Esophagus squamous epithelium (tissue), 5 donors: Measurements from ENCODE around the gene STATH. TPM values are rescaled to one million over a fixed set of nuclear protein-coding genes. Genes with fewer than 3 reads are reported as not detected.
"Not testable (repeated sequence)": the region's sequence is repeated elsewhere in the genome, so short reads cannot be mapped to it uniquely, and the experiment has no call there.

Experiments used
- DNase-seq: peaks from one replicate; lab custom pipeline; 2025; lab: John Stamatoyannopoulos, UW
- H3K27ac ChIP-seq, 4 donors: fragments of 200-600 bp; sonication (generic); one replicate each; pipeline ENCODE4 v1.5.1; 2016 to 2019; ENCODE audit warnings: mild to moderate bottlenecking in 1 of 4
- H3K27me3 ChIP-seq, 4 donors: fragments of 200-600 bp; sonication (generic); 1 replicate in 3 of 4; 2 replicates in 1 of 4; pipeline versions ENCODE4 v1.5.1 to v1.6.0; 2017 to 2021; ENCODE audit warnings: antibody characterized with exemption in 1 of 4
- H3K36me3 ChIP-seq, 3 donors: fragments of 200-600 bp; sonication (generic); one replicate each; pipeline ENCODE4 v1.5.1; 2016 to 2019
- H3K4me1 ChIP-seq, 3 donors: fragments of 200-600 bp; sonication (generic); one replicate each; pipeline ENCODE4 v1.5.1; 2017 to 2019
- H3K4me3 ChIP-seq, 4 donors: fragments of 200-600 bp; sonication (generic); 1 replicate in 3 of 4; 2 replicates in 1 of 4; pipeline ENCODE4 v1.5.1; 2016 to 2019; ENCODE audit warnings: mild to moderate bottlenecking in 2 of 4, moderate library complexity in 1 of 4
- H3K9me3 ChIP-seq, 3 donors: fragments of 200-600 bp; sonication (generic); one replicate each; pipeline ENCODE4 v1.5.1; 2016 to 2019
- CTCF ChIP-seq, 6 experiments: fragments of 450-650 bp in 4 of 6; fragments of 200-600 bp in 2 of 6; sonication (generic) in 2 of 6; IDR thresholded peaks; one replicate each; pipeline ENCODE4 v1.5.1; 2016 to 2019; ENCODE audit warnings: antibody characterized with exemption in 6 of 6, mild to moderate bottlenecking in 4 of 6, moderate library complexity in 4 of 6
- POLR2A ChIP-seq, 4 donors: fragments of 450-650 bp; IDR thresholded peaks; one replicate each; pipeline ENCODE4 v1.6.1; 2017; ENCODE audit warnings: antibody characterized with exemption in 4 of 4, mild to moderate bottlenecking in 4 of 4, moderate library complexity in 3 of 4
- WGBS, 2 donors: methylation state at CpG; one replicate each; pipeline ENCODE4 v1.1.5; 2018; 5-methylcytosine and 5-hydroxymethylcytosine counted together
- intact Hi-C: fragments of 100-400 bp; cut with DNase I; formaldehyde crosslinking; loops from one replicate; pipeline ENCODE4 v1.15.0; 2022
- total RNA-seq, 4 donors: library from RNA; depleted of rRNA; stranded (reverse); fragments of >200 nt; gene quantifications; one replicate each; pipeline ENCODE4 v1.1.0, GENCODE V29; 2016
- donor health status: DM: yes; HTN: yes; CAD: no.

The STATH gene
- total RNA-seq, 4 donors from 2014 or later: not detected

GRCh38 chr4:70023218-70023617, 27.5 kb downstream of the STATH start:
- TF ChIP-seq CTCF (IDR thresholded peaks at IDR 0.05) (no peak), POLR2A (IDR thresholded peaks at IDR 0.05) (no peak)
- Histone ChIP-seq H3K9me3 (no peaks in the 10 kb centered on the region), H3K4me1 (no peaks in the 10 kb centered on the region), H3K36me3 (no peaks in the 10 kb centered on the region), H3K27me3 (no peaks in the 10 kb centered on the region), H3K27ac (no peak overlapping the region), H3K4me3 (no peak overlapping the region)
- intact Hi-C loops: no loop called here
- 65 to 76% methylated on average over 2 of the region's 2 CpGs for WGBS, 2 donors
- no peak for DNase-seq

GRCh38 chr4:70027011-70027410, 31.2 kb downstream of the STATH start:
- intact Hi-C loops: no loop called here
- Histone ChIP-seq H3K27me3 (no peaks in the 10 kb centered on the region), H3K36me3 (no peaks in the 10 kb centered on the region), H3K4me1 (no peaks in the 10 kb centered on the region), H3K27ac (no peak overlapping the region), H3K4me3 (no peak overlapping the region), H3K9me3 (no peaks in the 10 kb centered on the region)
- no peak for DNase-seq
- 78 to 79% methylated on average over 5 of the region's 5 CpGs for WGBS, 2 donors
- no peak for TF ChIP-seq CTCF (IDR thresholded peaks at IDR 0.05)
- no peak for TF ChIP-seq POLR2A (IDR thresholded peaks at IDR 0.05)

- H3K27me3 ChIP-seq, H3K36me3 ChIP-seq, H3K4me3 ChIP-seq, H3K9me3 ChIP-seq, intact Hi-C loops, DNase-seq, H3K4me1 ChIP-seq, H3K27ac ChIP-seq: not testable (repeated sequence)
- WGBS, 2 donors: 76 to 78% methylated on average over 7 of the region's 7 CpGs
Measured at GRCh38 chr4:70028159-70028558, 32.4 kb downstream of the STATH start, which contains the start of gene HTN3. HTN3 (plus strand) TSS chr4:70028459; CDS start chr4:70030741, 2,282 bp downstream.

GRCh38 chr4:70037559-70037958, 41.8 kb downstream of the STATH start:
- H3K4me3 ChIP-seq, DNase-seq, H3K27me3 ChIP-seq, H3K9me3 ChIP-seq, H3K27ac ChIP-seq, H3K4me1 ChIP-seq, intact Hi-C loops, H3K36me3 ChIP-seq: not testable (repeated sequence)
- WGBS, 2 donors: no CpG with 5 or more reads among the region's 18 CpGs

GRCh38 chr4:70039928-70040327, 44.2 kb downstream of the STATH start:
- H3K9me3 ChIP-seq, H3K4me1 ChIP-seq, H3K27ac ChIP-seq, DNase-seq, H3K27me3 ChIP-seq, intact Hi-C loops, H3K4me3 ChIP-seq, H3K36me3 ChIP-seq: not testable (repeated sequence)

GRCh38 chr4:70041652-70042286, 46.0 kb downstream of the STATH start:
- 73 to 89% methylated on average over 6 of the region's 7 CpGs for WGBS, 2 donors
- intact Hi-C loops: no loop called here
- H3K9me3 ChIP-seq: no peaks in the 10 kb centered on the region
- H3K4me1 ChIP-seq: no peaks in the 10 kb centered on the region
- H3K4me3 ChIP-seq: no peak overlapping the region
- no peak for DNase-seq
- no peaks in the 10 kb centered on the region for H3K27me3 ChIP-seq
- TF ChIP-seq POLR2A (IDR thresholded peaks at IDR 0.05) (no peak), CTCF (IDR thresholded peaks at IDR 0.05) (no peak)
- no peaks in the 10 kb centered on the region for H3K36me3 ChIP-seq
- no peak overlapping the region for H3K27ac ChIP-seq

- H3K4me1 ChIP-seq, H3K36me3 ChIP-seq, H3K9me3 ChIP-seq, H3K27me3 ChIP-seq, intact Hi-C loops, H3K4me3 ChIP-seq, H3K27ac ChIP-seq, DNase-seq: not testable (repeated sequence)
- WGBS, 2 donors: 55 to 66% methylated on average over 6 of the region's 6 CpGs
Measured at GRCh38 chr4:70050138-70050537, 54.4 kb downstream of the STATH start, which contains the start of gene HTN1. HTN1 (plus strand) TSS chr4:70050438; CDS start chr4:70053077, 2,639 bp downstream.

Other genes with a start within 250 kb of the STATH start
- gene SULT1B1, start 235.3 kb upstream of the STATH start, total RNA-seq: 1 to 10 TPM in 2 of 4 donors, under 1 TPM in 2; 0.57 to 1.7 (median 1.0) TPM
- 10 to 100 TPM in 1 of 4 donors, under 1 TPM in 1, not detected in 2; 0.61 to 13.5 TPM for gene SULT1E1, start 135.8 kb upstream of the STATH start, total RNA-seq
- not detected for gene CSN1S1, start 64.9 kb upstream of the STATH start, total RNA-seq
- gene CSN2, start 30.2 kb upstream of the STATH start, total RNA-seq: not detected
- gene HTN3, start 32.5 kb downstream of the STATH start, total RNA-seq: not detected
- not detected for gene HTN1, start 54.5 kb downstream of the STATH start, total RNA-seq
- gene PRR27, start 158.3 kb downstream of the STATH start, total RNA-seq: not detected
- not detected for gene ODAM, start 199.8 kb downstream of the STATH start, total RNA-seq
- gene FDCSP, start 230.2 kb downstream of the STATH start, total RNA-seq: 1 to 10 TPM in 1 of 4 donors, not detected in 3; 5.7 TPM
- not detected for gene CSN3, start 246.6 kb downstream of the STATH start, total RNA-seq